ENCODE data around the gene BMP6. TPM values are rescaled to one million over a fixed set of nuclear protein-coding genes. Genes with fewer than 3 reads are reported as not detected.

The BMP6 gene
- total RNA-seq (2014; rRNA removed), result 0.06 TPM in 2 replicates
- polyA plus RNA-seq (2012), result 0.04 TPM

DNA sequence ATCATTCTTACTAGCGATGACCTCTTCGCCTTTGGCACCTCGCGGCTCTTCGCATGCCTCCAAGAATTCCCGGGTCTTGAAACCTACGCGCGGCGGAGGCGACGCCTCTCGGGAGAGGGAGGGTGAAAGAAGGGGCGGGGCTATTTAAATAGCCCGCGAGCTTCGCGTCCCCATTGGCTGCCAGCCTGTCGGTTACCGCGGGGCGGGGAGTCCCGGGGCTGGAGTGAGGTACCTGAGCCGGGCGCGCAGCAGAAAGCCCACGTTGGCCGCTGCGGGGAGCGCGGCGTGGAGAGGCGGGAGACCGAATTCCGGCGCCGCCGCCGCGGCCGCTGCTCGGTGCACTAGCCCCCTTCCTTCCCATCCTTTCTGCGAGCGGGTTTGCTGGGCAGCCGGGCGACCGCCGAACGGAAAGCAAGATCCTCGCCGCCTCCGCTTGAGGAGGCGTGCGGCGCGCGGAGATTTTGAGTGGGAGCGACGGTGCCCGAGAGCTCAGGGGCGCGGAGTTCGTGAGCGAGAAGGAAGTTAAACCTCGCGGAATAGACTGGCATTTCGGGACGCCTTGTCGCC lies at the start of gene BMP6:
Gene BMP6 (plus strand): TSS at position 251 of the 567 bp plus-strand sequence. CDS start 857 bp downstream, outside the sequence.
- DNase-seq (ENCODE audit: low read depth), result peak; percentile 61

DNA sequence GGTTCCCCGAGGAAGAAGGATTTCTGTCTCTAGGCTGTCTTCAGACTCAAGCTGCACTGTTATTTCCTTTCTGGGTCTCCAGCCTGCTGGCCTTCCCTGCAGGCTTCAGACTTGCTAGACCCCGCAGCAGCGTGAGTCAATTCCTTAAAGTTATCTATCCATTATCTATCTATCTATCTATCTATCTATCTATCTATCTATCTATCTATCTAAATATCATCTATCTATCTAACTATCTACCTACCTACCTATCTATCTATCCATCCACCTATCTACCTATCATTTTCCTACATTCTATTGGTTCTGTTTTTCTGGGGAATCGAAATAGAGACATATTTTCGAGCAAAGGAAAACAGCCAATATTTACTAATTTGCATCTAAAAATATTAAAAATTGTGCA lies 48.7 kb upstream of the BMP6 start:
- no peak for DNase-seq (ENCODE audit: low read depth)

DNA sequence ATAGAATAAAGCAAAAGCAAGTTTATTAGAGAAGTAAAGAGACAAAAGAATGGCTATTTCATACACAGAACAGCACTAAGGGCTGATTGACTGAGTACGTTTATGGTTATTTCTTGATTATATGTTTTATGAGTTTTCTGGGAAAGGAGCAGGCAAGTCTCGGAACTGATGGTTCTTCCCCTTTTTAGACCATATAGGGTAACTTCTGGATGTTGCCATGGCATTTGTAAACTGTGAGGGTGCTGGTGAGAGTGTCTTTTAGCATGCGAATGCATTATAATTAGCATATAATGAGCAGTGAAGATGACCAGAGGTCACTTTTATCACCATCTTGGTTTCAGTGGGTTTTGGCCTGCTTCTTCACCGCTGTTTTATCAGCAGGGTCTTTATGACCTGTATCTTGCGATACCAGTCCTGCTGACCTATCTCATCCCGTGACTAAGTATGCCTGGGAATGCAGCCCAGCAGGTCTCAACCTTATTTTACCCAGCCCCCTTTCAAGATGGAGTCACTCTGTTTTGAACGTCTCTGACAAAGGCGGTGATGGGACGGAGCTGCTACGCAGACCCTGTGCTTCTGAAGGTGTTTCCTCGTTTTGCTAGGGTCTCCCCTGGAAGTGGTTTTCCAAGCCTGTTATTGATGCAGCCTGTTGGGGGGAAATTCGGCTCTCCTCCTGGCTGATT lies 45.4 kb upstream of the BMP6 start:
- no peak for DNase-seq (ENCODE audit: low read depth)

DNA sequence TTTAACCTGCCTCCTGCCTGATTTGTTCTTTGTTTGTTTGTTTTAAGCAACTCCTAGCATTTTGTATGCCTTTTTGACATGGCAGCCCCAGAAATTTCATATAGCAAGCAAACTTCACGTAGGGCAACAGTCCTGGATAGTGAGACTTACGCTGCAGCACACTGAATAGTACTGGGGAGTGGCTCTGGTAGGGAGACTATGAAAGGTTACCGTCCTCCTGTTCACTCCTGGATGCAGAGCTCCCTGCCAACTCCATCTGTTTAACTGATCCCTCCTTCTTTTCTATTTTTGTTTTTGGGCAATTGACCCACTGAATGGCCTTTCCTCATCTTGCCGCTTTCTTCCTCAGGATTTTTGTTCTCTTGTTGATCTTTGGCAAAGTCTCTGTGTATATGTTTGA lies 44.5 kb upstream of the BMP6 start:
- no peak for DNase-seq (ENCODE audit: low read depth)

DNA sequence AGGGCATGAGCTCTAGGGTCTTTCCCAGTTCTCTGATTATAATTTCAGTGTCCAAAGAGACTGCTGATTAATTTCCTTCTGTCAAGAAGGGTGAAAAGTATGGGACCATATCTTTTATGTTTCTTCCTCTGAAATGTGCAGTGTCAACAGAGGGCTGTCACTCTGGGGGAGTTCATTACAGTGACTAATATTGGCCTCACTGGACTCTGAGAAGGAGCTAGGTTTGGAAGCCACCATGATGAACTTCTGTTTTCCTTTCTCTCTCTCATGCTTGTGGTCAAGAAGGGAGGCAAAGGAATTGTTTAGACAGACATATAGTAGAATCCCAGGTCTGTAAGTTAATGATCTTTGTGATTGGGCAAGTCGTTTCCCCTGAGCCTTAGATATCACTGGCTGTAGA lies 41.8 kb upstream of the BMP6 start:
- DNase-seq (ENCODE audit: low read depth), result no peak

DNA sequence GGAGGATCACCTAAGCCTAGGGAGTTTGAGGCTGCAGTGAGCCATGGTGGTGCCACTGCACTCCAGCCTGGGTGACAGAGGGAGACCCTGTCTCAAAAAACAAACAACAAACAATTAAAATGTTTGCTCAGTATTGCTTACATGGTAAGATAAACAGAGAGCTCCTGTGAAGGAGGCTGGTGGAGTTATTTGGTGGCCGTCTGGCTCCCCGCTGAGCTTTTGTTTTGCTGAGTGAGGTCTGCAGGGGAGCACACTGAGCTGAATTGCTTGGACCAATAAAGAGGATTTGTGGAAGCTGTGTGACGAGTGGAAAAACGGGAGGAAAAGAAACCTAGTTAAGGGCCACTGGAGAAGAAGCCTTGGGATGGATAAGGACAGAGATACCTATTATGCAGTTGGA lies 41.1 kb upstream of the BMP6 start:
- no peak for DNase-seq (ENCODE audit: low read depth)

DNA sequence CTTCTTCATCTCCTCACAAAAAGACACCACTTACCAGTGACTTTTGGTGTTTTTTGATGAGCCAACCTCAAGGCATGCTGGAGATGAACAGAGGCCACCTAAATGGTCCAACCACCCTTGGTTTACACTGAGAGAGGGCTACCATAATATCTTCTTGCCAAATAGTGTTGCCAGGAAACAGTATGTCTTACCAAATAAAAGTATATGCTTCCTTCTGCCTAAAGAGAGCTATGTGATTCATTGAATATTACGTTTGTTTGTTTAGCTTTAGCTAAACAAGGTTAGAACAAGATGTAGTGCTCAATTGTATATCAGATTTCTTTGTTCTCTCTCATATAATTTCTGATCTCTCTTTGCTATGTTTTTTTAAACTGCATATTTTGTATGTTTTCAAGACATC lies 40.6 kb upstream of the BMP6 start:
- no peak for DNase-seq (ENCODE audit: low read depth)

DNA sequence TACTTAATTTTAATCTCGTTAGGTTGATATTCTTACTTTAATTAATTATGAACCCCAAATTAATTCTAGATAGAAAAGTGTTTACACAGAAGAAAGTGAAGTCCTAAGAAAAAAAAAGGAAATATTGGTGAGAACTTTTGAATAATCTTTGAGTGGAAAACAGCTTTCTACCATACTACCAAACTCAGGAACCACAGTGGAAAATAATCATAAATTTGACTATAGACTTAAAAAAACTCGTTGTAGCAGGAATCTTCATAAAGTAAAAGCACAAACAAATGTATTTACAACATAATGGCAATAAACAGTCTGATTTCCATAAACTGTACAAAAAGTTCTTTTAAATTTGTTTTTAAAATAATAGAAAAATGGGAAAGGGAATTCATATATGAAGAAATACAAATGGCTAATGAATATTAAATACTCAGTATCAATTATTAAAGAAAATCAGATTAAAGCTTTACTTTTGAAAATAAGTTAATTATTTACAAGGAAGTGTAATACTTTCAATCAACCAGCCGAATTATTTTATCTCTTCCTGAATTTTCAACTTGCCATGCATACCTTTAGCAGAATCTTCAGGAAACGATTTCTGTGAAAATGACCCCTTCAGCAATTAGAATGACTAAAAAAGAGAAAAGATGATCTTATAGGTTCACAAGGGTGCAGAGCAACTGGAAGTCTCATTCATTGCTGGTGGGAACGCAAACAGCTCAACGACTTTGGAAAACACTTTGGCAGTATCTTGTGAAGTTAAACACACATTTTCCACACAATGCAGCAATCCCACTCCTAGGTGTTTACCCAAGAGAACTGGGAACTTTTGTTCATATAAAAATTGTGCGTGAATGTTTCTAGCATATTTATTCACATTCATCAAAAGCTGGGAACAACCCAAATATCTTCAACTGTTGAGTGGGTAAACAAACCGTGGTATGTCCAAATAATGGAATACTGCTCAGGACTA lies 38.5 kb upstream of the BMP6 start:
- DNase-seq (ENCODE audit: low read depth), result no peak

DNA sequence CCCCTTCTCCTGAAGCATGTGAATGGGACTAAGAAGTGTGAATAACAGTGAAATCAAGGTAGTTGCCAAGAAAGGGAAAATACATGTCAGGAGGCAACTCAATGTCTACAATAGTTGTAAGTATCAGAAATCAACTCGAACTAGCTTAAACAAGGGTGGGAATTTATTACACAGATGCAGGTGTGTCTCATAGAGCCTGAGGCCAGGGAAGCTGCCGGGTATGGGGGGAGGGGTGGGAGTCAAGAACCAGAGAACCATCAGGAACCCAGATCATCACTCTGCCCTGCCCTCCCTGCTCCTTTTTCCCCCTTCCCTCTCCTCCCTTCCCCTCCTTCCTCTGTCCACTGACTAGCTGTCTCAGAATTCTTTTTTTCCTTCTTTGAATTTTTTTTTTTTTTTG lies 34.9 kb upstream of the BMP6 start:
- no peak for DNase-seq (ENCODE audit: low read depth)

DNA sequence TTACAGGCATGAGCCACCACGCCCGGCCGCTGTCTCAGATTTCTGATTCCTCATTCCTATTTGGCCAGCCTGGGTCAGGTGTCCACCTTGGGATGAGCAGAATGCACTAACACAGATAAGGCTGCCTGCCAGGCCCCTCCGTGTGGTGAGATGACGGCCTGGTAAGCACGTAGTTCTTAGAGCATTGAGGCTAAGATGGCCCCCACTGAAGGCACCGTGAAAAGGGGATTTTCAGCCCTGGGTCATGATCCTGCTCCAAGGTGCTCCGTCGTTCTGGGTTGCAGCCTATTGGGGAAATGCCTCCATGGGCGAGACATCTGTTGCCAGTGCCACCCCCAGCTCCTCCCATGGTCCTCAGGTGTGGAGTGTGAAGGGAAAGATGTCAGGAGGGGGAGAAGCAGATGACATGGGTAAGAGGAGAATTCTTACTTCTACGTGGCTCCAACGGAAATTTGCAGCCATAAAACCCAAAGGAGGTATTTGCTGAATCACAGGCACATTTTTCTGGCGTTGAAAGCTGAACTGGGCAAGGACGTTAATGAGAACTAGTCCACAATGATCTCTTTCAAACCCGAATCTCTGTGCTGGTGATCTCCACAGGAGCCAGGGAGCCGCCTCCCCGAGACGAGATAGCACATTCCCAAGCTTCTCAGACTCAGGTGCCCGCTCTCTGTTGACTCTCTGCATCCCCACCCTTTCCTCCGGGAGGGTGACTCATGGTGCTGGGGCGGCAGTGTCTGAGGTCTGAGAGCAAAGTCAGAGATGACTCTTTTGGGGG lies 34.0 kb upstream of the BMP6 start:
- DNase-seq (ENCODE audit: low read depth), result peak; percentile 32

DNA sequence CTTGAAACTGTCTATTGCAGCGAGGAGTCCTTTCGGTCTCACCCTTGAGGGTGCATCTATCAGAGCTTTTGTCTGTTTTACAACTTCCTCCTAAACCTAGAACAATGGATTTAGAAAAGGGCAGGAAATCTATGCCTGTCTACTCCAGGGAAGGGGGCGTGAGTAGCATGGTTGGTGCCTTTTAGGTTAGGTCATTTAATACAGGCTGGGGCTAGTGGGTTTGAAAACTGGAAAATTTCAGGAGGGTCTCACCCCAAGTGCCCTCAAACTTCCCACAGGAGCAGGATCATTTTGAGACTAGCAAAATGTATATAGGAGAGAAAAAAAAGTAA lies 33.5 kb upstream of the BMP6 start:
- DNase-seq (ENCODE audit: low read depth), result no peak

DNA sequence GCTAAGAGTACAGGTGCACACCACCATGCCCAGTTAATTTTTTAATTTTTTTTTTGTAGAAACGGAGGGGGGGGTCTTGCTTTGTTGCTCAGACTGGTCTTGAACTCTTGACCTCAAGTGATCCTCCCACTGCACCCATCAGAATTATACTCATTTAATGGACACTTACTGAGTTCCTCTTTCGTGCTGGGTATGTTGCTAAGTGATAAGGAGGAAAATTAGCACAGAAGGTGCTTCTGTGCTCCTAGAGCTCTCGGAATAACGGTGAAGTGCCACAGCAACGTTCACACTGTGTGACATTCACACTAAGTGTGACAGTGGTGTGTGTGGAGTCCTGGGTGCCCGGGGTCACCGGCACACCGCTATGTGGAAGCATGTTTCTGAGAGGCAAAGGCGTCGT lies 32.1 kb upstream of the BMP6 start:
- DNase-seq (ENCODE audit: low read depth), result no peak

DNA sequence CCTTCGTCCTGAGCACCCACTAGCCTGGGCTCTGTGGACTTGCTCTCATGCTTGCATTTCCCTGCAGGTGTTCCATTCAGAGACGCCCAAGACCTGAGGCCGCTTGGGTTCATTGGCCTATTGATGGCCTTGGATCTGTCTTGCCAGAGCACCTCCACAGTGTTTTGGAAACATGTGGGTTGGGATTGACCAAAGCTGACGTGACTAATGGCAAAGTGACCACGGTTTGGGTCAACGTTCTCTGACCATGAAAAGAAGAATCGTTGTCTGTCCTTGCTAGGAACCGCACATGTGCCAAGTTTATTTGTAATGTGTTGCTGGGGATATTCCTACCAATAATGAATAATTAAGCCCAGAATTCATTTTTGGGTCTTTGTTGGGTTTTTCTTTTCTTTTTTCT lies 29.8 kb upstream of the BMP6 start:
- DNase-seq (ENCODE audit: low read depth), result no peak

DNA sequence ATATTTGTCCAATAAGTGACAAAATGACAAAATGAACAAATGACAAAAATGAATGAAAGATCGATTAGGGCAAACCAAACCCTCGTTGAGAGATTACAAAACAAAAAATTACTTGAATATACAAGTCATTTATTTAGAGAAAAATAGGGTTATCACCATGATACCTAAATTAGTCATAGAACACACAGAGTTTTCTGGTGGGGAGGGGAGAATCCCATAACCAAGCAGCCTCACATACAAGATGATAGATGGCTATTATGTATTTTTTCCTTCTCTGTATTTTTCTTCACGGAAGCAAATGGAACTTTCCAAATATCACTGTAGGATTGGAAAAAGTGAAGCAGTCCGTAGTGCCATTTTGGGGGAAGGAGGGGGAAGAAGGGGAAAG lies 28.5 kb upstream of the BMP6 start:
- no peak for DNase-seq (ENCODE audit: low read depth)

DNA sequence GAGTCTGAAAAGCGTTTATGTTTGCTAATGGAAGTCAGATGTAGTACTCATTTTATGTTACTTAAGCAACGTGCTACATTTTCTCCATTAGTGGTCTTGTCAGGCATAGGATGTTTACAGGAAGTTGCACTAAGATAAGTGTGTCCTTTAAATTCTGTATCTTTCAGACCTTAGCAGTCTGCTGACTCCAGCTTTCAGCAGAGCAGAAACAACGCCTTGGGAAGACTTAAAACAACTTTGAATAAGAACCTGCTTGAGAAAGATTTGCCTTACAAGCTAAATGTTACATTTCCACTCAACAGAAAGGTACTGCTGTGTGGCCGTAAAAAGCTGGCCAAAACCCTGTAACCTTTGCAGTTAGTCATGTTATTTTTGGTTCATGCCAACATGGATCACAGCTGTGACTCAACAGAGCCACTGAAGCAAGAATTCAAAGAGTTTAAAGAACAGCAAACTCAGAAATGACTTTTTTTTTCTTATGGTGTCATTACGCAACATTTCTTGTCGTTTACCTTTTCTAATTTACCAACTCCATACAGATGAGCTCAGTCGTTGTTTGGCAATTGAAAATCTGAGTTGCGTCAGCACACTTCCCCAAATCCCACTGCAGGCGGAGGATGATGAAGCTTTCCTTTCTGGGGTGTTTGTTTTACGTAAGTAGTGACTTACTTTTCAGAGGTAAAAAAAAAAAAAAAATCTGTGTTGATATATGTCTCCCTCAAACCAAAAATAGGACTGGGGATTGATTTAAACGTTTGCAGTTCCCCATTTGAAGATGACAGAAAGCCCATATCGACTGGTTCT lies 27.9 kb upstream of the BMP6 start:
- peak; percentile 69 for DNase-seq (ENCODE audit: low read depth)

DNA sequence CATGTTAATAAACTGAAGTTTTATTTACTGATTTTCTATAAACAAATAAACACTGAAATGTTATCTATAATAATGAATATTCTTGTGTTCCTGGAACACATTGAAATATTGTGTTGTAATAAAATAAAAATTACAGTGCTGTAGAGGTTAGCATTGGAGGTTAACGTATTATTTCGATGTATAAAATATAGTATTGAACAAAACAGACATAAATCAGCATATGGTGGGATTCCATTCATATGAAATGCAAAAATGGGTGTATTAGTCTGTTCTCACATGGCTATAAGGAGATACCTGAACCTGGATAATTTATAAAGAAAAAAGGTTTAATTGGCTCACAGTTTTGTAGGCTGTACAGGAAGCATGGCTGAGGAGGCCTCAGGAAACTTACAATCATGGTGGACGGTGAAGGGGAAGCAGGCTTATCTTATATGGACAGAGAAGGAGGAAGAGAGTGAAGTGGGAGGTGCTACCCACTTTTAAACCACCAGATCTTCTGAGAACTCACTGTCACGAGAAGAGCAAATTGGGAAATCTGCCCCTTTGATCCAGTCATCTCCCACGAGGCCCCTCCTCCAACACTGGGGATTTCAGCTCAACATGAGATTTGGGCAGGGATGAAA lies 24.6 kb upstream of the BMP6 start:
- DNase-seq (ENCODE audit: low read depth), result no peak

DNA sequence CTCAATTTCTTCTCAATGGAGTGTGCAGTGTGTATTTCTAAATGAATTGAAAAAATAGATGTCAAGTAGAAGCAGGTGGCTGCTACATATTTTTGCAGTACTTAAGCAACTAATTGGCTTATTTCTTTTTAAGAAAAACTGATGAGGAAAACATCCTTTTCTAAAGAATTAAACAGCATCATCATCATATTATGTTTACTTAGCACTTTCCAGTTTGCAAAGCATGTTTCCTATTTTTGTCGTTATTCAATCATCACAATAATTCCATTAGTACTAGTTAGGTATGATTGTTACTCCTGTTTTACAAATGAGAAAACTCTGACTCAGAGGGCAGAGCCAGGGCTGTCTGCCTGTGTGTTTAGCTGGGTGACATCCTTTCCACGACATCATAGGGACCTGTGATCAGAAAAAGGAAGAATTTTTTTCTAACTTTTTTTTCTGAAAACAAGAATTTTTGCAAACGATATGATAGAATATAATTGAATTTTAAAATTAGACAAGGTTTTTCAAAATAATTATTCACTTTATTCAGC lies 22.7 kb upstream of the BMP6 start:
- no peak for DNase-seq (ENCODE audit: low read depth)

DNA sequence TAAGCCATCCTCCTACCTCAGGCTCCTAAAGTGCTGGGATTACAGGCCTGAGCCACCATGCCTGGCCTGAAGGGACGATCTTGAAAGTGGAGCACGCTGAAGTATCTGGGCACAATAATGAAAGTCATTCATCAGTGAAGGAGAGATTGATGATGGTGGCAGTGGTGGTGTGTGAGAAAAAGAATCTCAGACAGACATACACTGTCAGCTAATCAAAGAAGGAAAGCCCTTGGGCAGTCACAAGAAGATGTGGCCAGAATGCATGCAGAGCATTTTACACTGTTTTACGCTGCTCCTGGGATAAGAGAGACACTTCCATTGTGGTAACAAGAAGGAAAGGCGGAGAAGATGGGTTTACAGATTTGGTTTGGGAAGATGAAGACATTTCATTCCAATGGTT lies 20.4 kb upstream of the BMP6 start:
- no peak for DNase-seq (ENCODE audit: low read depth)

DNA sequence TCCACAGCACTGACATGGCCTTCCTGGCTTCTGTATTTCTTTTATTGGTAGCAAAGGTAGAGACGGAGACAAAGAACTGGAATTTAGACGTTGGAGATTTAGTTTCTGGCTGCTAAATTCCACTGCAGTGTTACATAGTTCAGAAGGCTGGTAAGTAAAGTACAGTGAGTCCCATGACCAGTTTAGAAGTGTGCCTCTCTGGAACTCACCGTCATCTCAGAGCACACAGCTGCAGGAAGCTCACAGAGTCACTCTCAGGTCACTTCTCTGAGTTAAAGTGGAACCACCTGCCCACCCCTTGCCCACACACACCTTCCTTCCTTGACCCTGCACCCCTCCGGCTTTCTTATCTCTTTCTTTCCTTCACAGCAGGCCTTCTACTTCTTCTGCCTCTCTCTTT lies 19.6 kb upstream of the BMP6 start:
- no peak for DNase-seq (ENCODE audit: low read depth)

DNA sequence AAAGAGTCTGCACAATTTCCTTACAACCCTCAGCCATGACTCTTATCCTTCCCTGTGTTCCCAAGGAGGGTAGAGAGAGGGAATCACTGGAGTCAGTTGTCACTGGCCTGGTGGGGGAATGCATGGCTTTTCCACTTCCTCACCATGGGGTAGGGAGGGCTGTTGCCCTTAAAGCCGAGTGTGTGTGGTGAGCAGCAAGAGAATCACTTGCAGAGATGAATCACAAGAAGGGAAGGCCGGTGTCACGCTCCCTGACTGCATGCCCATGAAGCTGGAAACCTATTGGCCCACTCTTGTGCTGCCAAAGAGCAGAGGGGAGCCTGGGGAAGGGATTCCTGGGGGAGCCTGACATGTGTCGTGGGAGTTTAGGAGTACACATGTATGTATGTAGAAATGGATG lies 18.1 kb upstream of the BMP6 start:
- DNase-seq (ENCODE audit: low read depth), result no peak

Measured in LHCN-M2 (cell line).